ENCODE measurements around the gene SHISA4. TPM values are rescaled to one million over a fixed set of nuclear protein-coding genes. Genes with fewer than 3 reads are reported as not detected.

Gene SHISA4
- total and polyA plus RNA-seq, 4 donors, result 7.2 to 15.9 (median 11.8) TPM

DNA sequence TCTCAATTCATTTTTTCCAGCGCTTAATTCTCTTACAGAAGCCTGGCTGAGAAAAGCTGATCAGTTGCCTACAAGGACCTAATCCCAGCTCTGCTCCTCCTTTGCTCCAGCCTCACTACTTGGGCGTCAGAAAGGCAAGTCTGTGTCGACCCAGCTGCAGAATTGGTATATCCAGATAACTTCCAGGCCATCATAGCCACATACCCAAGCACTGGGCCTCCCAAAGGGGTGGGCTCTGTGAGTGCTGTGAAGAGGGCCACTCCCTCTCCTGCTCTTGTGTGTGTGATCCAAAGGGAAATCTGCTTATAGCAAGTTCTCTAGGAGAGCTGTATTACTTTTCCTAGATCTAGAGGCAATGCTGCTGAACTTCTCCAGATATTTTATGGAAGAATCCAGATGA, 39.6 kb downstream of the SHISA4 start:
- no peak for DNase-seq
- Histone ChIP-seq H3K27ac (ENCODE audit: low read depth in 1 of 2, low read length in 1 of 2) (no peak overlapping the region), H3K36me3 (ENCODE audit: control insufficient read depth in 4 of 4, insufficient read depth in 4 of 4, low read length in 4 of 4) (no peaks in the 10 kb centered on the region), H3K4me1 (ENCODE audit: control insufficient read depth in 5 of 5, insufficient read depth in 5 of 5, low read length in 5 of 5) (peaks cover 0 to 3% (median 0%) of the 10 kb centered on the region in 5 donors), H3K4me3 (no peak overlapping the region), H3K27me3 (ENCODE audit: control insufficient read depth in 3 of 3, insufficient read depth in 3 of 3, low read length in 2 of 3) (no peaks in the 10 kb centered on the region), H3K9me3 (ENCODE audit: control insufficient read depth in 4 of 4, insufficient read depth in 3 of 4, low read length in 3 of 4) (no peaks in the 10 kb centered on the region), H3K9ac (ENCODE audit: insufficient read depth in 1 of 2, low read length in 2 of 2) (no peak overlapping the region)
- WGBS, 2 donors, result 83 to 98% methylated on average over 3 of the region's 3 CpGs
- TF ChIP-seq, protein P1, sequence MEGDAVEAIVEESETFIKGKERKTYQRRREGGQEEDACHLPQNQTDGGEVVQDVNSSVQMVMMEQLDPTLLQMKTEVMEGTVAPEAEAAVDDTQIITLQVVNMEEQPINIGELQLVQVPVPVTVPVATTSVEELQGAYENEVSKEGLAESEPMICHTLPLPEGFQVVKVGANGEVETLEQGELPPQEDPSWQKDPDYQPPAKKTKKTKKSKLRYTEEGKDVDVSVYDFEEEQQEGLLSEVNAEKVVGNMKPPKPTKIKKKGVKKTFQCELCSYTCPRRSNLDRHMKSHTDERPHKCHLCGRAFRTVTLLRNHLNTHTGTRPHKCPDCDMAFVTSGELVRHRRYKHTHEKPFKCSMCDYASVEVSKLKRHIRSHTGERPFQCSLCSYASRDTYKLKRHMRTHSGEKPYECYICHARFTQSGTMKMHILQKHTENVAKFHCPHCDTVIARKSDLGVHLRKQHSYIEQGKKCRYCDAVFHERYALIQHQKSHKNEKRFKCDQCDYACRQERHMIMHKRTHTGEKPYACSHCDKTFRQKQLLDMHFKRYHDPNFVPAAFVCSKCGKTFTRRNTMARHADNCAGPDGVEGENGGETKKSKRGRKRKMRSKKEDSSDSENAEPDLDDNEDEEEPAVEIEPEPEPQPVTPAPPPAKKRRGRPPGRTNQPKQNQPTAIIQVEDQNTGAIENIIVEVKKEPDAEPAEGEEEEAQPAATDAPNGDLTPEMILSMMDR (IDR thresholded peaks at IDR 0.05; ENCODE audit: control extremely low read depth, extremely low read depth), result no peak
- no peak for ATAC-seq (ENCODE audit: insufficient read depth, low FRiP score)

- H3K36me3 ChIP-seq (ENCODE audit: control insufficient read depth in 4 of 4, insufficient read depth in 4 of 4, low read length in 4 of 4), result no peaks in the 10 kb centered on the region
- TF ChIP-seq, protein P1 (IDR thresholded peaks at IDR 0.05; ENCODE audit: control extremely low read depth, extremely low read depth), result no peak
- H3K27me3 ChIP-seq (ENCODE audit: control insufficient read depth in 3 of 3, insufficient read depth in 3 of 3, low read length in 2 of 3), result no peaks in the 10 kb centered on the region
- ATAC-seq (ENCODE audit: insufficient read depth, low FRiP score), result no peak
- no peaks in the 10 kb centered on the region for H3K9me3 ChIP-seq (ENCODE audit: control insufficient read depth in 4 of 4, insufficient read depth in 3 of 4, low read length in 3 of 4)
- H3K9ac ChIP-seq (ENCODE audit: insufficient read depth in 1 of 2, low read length in 2 of 2), result no peak overlapping the region
- peaks cover 0 to 3% (median 0%) of the 10 kb centered on the region in 5 donors for H3K4me1 ChIP-seq (ENCODE audit: control insufficient read depth in 5 of 5, insufficient read depth in 5 of 5, low read length in 5 of 5)
- no peak overlapping the region for H3K4me3 ChIP-seq
- DNase-seq, result no peak
- H3K27ac ChIP-seq (ENCODE audit: low read depth in 1 of 2, low read length in 1 of 2), result no peak overlapping the region
- WGBS, 2 donors, result 84 to 88% methylated on average over 4 of the region's 4 CpGs
Observed at GRCh38 chr1:201930137-201930536, 41.4 kb downstream of the SHISA4 start.

GRCh38 chr1:201930803-201931202, 42.1 kb downstream of the SHISA4 start:
- Histone ChIP-seq H3K27ac (ENCODE audit: low read depth in 1 of 2, low read length in 1 of 2) (no peak overlapping the region), H3K36me3 (ENCODE audit: control insufficient read depth in 4 of 4, insufficient read depth in 4 of 4, low read length in 4 of 4) (no peaks in the 10 kb centered on the region), H3K9ac (ENCODE audit: insufficient read depth in 1 of 2, low read length in 2 of 2) (no peak overlapping the region), H3K27me3 (ENCODE audit: control insufficient read depth in 3 of 3, insufficient read depth in 3 of 3, low read length in 2 of 3) (no peaks in the 10 kb centered on the region), H3K9me3 (ENCODE audit: control insufficient read depth in 4 of 4, insufficient read depth in 3 of 4, low read length in 3 of 4) (no peaks in the 10 kb centered on the region), H3K4me1 (ENCODE audit: control insufficient read depth in 5 of 5, insufficient read depth in 5 of 5, low read length in 5 of 5) (peaks cover 0 to 3% (median 0%) of the 10 kb centered on the region in 5 donors), H3K4me3 (no peak overlapping the region)
- WGBS, 2 donors, result 76 to 88% methylated on average over 5 of the region's 5 CpGs
- ATAC-seq (ENCODE audit: insufficient read depth, low FRiP score), result no peak
- no peak for DNase-seq
- TF ChIP-seq, protein P1 (IDR thresholded peaks at IDR 0.05; ENCODE audit: control extremely low read depth, extremely low read depth), result no peak

GRCh38 chr1:201933840-201934430, 45.2 kb downstream of the SHISA4 start:
- WGBS, 2 donors, result 60 to 66% methylated on average over 5 of the region's 5 CpGs
- Histone ChIP-seq H3K9ac (ENCODE audit: insufficient read depth in 1 of 2, low read length in 2 of 2) (no peak overlapping the region), H3K4me1 (ENCODE audit: control insufficient read depth in 5 of 5, insufficient read depth in 5 of 5, low read length in 5 of 5) (peaks cover 0 to 4% (median 0%) of the 10 kb centered on the region in 5 donors), H3K27me3 (ENCODE audit: control insufficient read depth in 3 of 3, insufficient read depth in 3 of 3, low read length in 2 of 3) (no peaks in the 10 kb centered on the region), H3K36me3 (ENCODE audit: control insufficient read depth in 4 of 4, insufficient read depth in 4 of 4, low read length in 4 of 4) (no peaks in the 10 kb centered on the region), H3K4me3 (no peak overlapping the region), H3K9me3 (ENCODE audit: control insufficient read depth in 4 of 4, insufficient read depth in 3 of 4, low read length in 3 of 4) (no peaks in the 10 kb centered on the region), H3K27ac (ENCODE audit: low read depth in 1 of 2, low read length in 1 of 2) (no peak overlapping the region)
- peak in 1 of 3 donors; percentile 32 for DNase-seq
- TF ChIP-seq, protein P1 (IDR thresholded peaks at IDR 0.05; ENCODE audit: control extremely low read depth, extremely low read depth), result no peak
- no peak for ATAC-seq (ENCODE audit: insufficient read depth, low FRiP score)

Data from lung (tissue), 12 donors.